Activated CD8-positive, alpha-beta T cell treated with anti-CD3 and anti-CD28 coated beads, Interleukin-2, amount 10 ng/mL, durations not matched to agents 7 days and 5 days (primary cell): ENCODE measurements around the gene KLRC2. TPM values are rescaled to one million over a fixed set of nuclear protein-coding genes. Genes with fewer than 3 reads are reported as not detected.
"Not testable (repeated sequence)": the region's sequence is repeated elsewhere in the genome, so short reads cannot be mapped to it uniquely, and the experiment has no call there.

Experiments
- ATAC-seq: fragments of 150-1000 bp; cut with Tn5 transposase; one replicate; pipeline ENCODE4 v1.10.0; 2021; ENCODE audit warnings: moderate library complexity
- CTCF ChIA-PET: fragments of 350-600 bp; sonication (Branson Sonifier 250); formaldehyde crosslinking; loops from one replicate; lab custom pipeline; 2021; ENCODE audit warnings: antibody characterized with exemption; lab: Charles Lee
- POLR2A ChIA-PET: fragments of 350-600 bp; sonication (Branson Sonifier 250); formaldehyde crosslinking; loops from one replicate; lab custom pipeline; 2021; ENCODE audit warnings: antibody characterized with exemption; lab: Charles Lee
- DNase-seq: peaks from one replicate; pipeline ENCODE4 v3.0.0-alpha.2; 2020
- H3K27ac Mint-ChIP-seq: one replicate; pipeline ENCODE4 v1.8.0; 2021; ENCODE audit warnings: mild to moderate bottlenecking, mixed read lengths
- H3K27me3 Mint-ChIP-seq: one replicate; pipeline ENCODE4 v1.8.0; 2021; ENCODE audit warnings: low read depth, mixed read lengths
- H3K36me3 Mint-ChIP-seq: one replicate; pipeline ENCODE4 v1.8.0; 2021; ENCODE audit warnings: low read depth, mixed read lengths
- H3K4me1 Mint-ChIP-seq: one replicate; pipeline ENCODE4 v1.8.0; 2021; ENCODE audit warnings: low read depth, mixed read lengths
- H3K4me3 Mint-ChIP-seq: one replicate; pipeline ENCODE4 v1.8.0; 2021; ENCODE audit warnings: mild to moderate bottlenecking, mixed read lengths
- H3K9me3 Mint-ChIP-seq: one replicate; pipeline ENCODE4 v1.8.0; 2022; ENCODE audit warnings: mixed read lengths; ENCODE audit not compliant: insufficient read depth
- total RNA-seq, 2 experiments: library from RNA; stranded (reverse); gene quantifications; one replicate each; pipeline ENCODE4 v1.2.3, GENCODE V29; 2021

Gene KLRC2
- total RNA-seq, 2 experiments from 2014 or later: 1.6 to 1.7 TPM

- Mint-ChIP-seq H3K36me3 (peaks cover 34% of the 10 kb centered on the region), H3K27ac (peak within 1 kb of the TSS; percentile 96), H3K4me1 (peaks cover 51% of the 10 kb centered on the region), H3K4me3 (peak within 1 kb of the TSS; percentile 91), H3K27me3 (no peaks in the 10 kb centered on the region), H3K9me3 (no peaks in the 10 kb centered on the region)
- POLR2A ChIA-PET: interaction anchor here (0.6 to 8.5 kb wide), 12 partner anchors 8 to 632 kb away, joined by 4 to 140 read pairs (median 11); partner anchors contain the start of gene CD69
- DNase-seq (no peak), ATAC-seq (no peak)
- CTCF ChIA-PET: interaction anchor here (0.9 to 1.6 kb wide), 3 partner anchors 24 to 169 kb away, joined by 3 to 8 read pairs (median 3); no protein-coding TSS in a partner anchor
These were observed 45.9 kb downstream of the KLRC2 start, which contains the start of gene KLRK1 for GRCh38 chr12:10389904-10390303. KLRK1 (minus strand) TSS chr12:10390041; CDS start chr12:10388810, 1,231 bp downstream.

- peaks cover 50% of the 10 kb centered on the region for H3K4me1 Mint-ChIP-seq
- CTCF ChIA-PET: interaction anchor here (0.9 to 1.6 kb wide), 7 partner anchors 23 to 174 kb away, joined by 3 to 8 read pairs (median 3); no protein-coding TSS in a partner anchor
- POLR2A ChIA-PET: interaction anchor here (0.6 to 6.0 kb wide), 18 partner anchors 9 to 712 kb away, joined by 3 to 140 read pairs (median 4); partner anchors contain the start of genes CD69 and CLEC2B
- peaks cover 45% of the 10 kb centered on the region for H3K36me3 Mint-ChIP-seq
- peak overlapping the region; percentile 91 for H3K4me3 Mint-ChIP-seq
- no peak for ATAC-seq
- no peaks in the 10 kb centered on the region for H3K9me3 Mint-ChIP-seq
- DNase-seq: peak; percentile 66
- H3K27ac Mint-ChIP-seq: peak overlapping the region; percentile 96
- H3K27me3 Mint-ChIP-seq: no peaks in the 10 kb centered on the region
These were observed 47.0 kb downstream of the KLRC2 start for GRCh38 chr12:10388624-10389413.

GRCh38 chr12:10387498-10387897 lies 48.3 kb downstream of the KLRC2 start:
- not testable (repeated sequence) for DNase-seq, H3K9me3 Mint-ChIP-seq, H3K27me3 Mint-ChIP-seq, ATAC-seq
- H3K27ac Mint-ChIP-seq: peak overlapping the region; percentile 96
- peaks cover 47% of the 10 kb centered on the region for H3K4me1 Mint-ChIP-seq
- CTCF ChIA-PET: interaction anchor here (0.9 to 3.0 kb wide), 6 partner anchors 21 to 731 kb away, joined by 3 to 30 read pairs (median 4); no protein-coding TSS in a partner anchor
- POLR2A ChIA-PET: interaction anchor here (0.9 to 6.0 kb wide), 17 partner anchors 10 to 737 kb away, joined by 3 to 140 read pairs (median 8); partner anchors contain the start of genes CD69, CLEC2B and CLEC2D
- peaks cover 56% of the 10 kb centered on the region for H3K36me3 Mint-ChIP-seq
- H3K4me3 Mint-ChIP-seq: peak overlapping the region; percentile 91

- Mint-ChIP-seq H3K36me3 (peaks cover 63% of the 10 kb centered on the region), H3K4me1 (peaks cover 47% of the 10 kb centered on the region), H3K27me3 (no peaks in the 10 kb centered on the region), H3K4me3 (peak overlapping the region; percentile 91), H3K27ac (peak overlapping the region; percentile 96), H3K9me3 (no peaks in the 10 kb centered on the region)
- no peak for DNase-seq
- ChIA-PET POLR2A (interaction anchor here (0.9 to 6.0 kb wide), 16 partner anchors 10 to 736 kb away, joined by 3 to 140 read pairs (median 6); partner anchors contain the start of genes CD69, CLEC2B and CLEC2D), CTCF (interaction anchor here (0.9 to 3.0 kb wide), 4 partner anchors 21 to 730 kb away, joined by 3 to 30 read pairs (median 4); no protein-coding TSS in a partner anchor)
- ATAC-seq: no peak
These were observed 49.0 kb downstream of the KLRC2 start for GRCh38 chr12:10386857-10387256.

- ChIA-PET POLR2A (interaction anchor here (0.6 to 6.0 kb wide), 11 partner anchors 11 to 714 kb away, joined by 3 to 140 read pairs (median 8); partner anchors contain the start of genes CD69 and KLRC4), CTCF (interaction anchor here (0.8 to 3.0 kb wide), 3 partner anchors 19 to 170 kb away, joined by 3 to 30 read pairs (median 3); no protein-coding TSS in a partner anchor)
These were observed 50.6 kb downstream of the KLRC2 start for GRCh38 chr12:10385166-10385613.

GRCh38 chr12:10384191-10384590 lies 51.6 kb downstream of the KLRC2 start:
- ATAC-seq (no peak), DNase-seq (no peak)
- ChIA-PET CTCF (interaction anchor here (0.9 to 3.0 kb wide), 2 partner anchors 18 to 171 kb away, joined by 3 to 30 read pairs; no protein-coding TSS in a partner anchor), POLR2A (interaction anchor here (0.6 to 6.0 kb wide), 4 partner anchors 9 to 624 kb away, joined by 3 to 140 read pairs (median 66); partner anchors contain the start of gene CD69)
- H3K9me3 Mint-ChIP-seq: no peaks in the 10 kb centered on the region
- H3K36me3 Mint-ChIP-seq: peaks cover 83% of the 10 kb centered on the region
- no peaks in the 10 kb centered on the region for H3K27me3 Mint-ChIP-seq
- peak overlapping the region; percentile 83 for H3K27ac Mint-ChIP-seq
- peak overlapping the region; percentile 70 for H3K4me3 Mint-ChIP-seq
- H3K4me1 Mint-ChIP-seq: peaks cover 59% of the 10 kb centered on the region

More at GRCh38 chr12:10385166-10385613, 50.6 kb downstream of the KLRC2 start:
- DNase-seq (no peak), ATAC-seq (peak; percentile 35)
- H3K27me3 Mint-ChIP-seq: no peaks in the 10 kb centered on the region
- H3K27ac Mint-ChIP-seq: peak overlapping the region; percentile 83
- H3K9me3 Mint-ChIP-seq: no peaks in the 10 kb centered on the region
- peak overlapping the region; percentile 70 for H3K4me3 Mint-ChIP-seq
- H3K36me3 Mint-ChIP-seq: peaks cover 79% of the 10 kb centered on the region
- peaks cover 57% of the 10 kb centered on the region for H3K4me1 Mint-ChIP-seq

GRCh38 chr12:10381928-10382628 lies 53.7 kb downstream of the KLRC2 start:
- no peaks in the 10 kb centered on the region for H3K27me3 Mint-ChIP-seq
- ChIA-PET CTCF (interaction anchor here (0.9 to 2.0 kb wide), 4 partner anchors 8 to 146 kb away, joined by 3 to 16 read pairs (median 5); no protein-coding TSS in a partner anchor), POLR2A (interaction anchor here (0.8 to 2.8 kb wide), 11 partner anchors 9 to 623 kb away, joined by 3 to 14 read pairs (median 5); no protein-coding TSS in a partner anchor)
- H3K36me3 Mint-ChIP-seq: peaks cover 84% of the 10 kb centered on the region
- peak overlapping the region; percentile 70 for H3K4me3 Mint-ChIP-seq
- H3K9me3 Mint-ChIP-seq: no peaks in the 10 kb centered on the region
- DNase-seq (no peak), ATAC-seq (peak; percentile 33)
- H3K27ac Mint-ChIP-seq: peak overlapping the region; percentile 94
- H3K4me1 Mint-ChIP-seq: peaks cover 73% of the 10 kb centered on the region

Other genes starting within 250 kb of the KLRC2 start
- gene GABARAPL1, start 223.1 kb downstream of the KLRC2 start, total RNA-seq: 10 to 100 TPM; 15.1 to 17.0 TPM
- gene KLRD1, start 128.1 kb downstream of the KLRC2 start, total RNA-seq: 1 to 10 TPM; 7.6 to 8.8 TPM
- 100 to 1,000 TPM; 117 to 123 TPM for gene KLRK1, start 46.0 kb downstream of the KLRC2 start, total RNA-seq
- 1 to 10 TPM; 3.6 to 4.9 TPM for gene KLRC4, start 26.3 kb downstream of the KLRC2 start, total RNA-seq
- gene KLRC3, start 15.4 kb downstream of the KLRC2 start, total RNA-seq: 1 to 10 TPM; 1.3 to 2.1 TPM
- 1 to 10 TPM; 4.9 to 5.0 TPM for gene KLRC1, start 17.4 kb upstream of the KLRC2 start, total RNA-seq
- 1 to 10 TPM; 1.8 to 2.3 TPM for gene EIF2S3B, start 69.9 kb upstream of the KLRC2 start, total RNA-seq
- 10 to 100 TPM; 73.9 to 76.9 TPM for gene MAGOHB, start 177.6 kb upstream of the KLRC2 start, total RNA-seq
- gene STYK1, start 238.0 kb upstream of the KLRC2 start, total RNA-seq: 1 to 10 TPM; 5.3 to 5.9 TPM